Measurements from ENCODE around the gene BRMS1L. TPM values are rescaled to one million over a fixed set of nuclear protein-coding genes. Genes with fewer than 3 reads are reported as not detected.

Gene BRMS1L
- total and polyA plus RNA-seq, 2 of the 13 experiments (the other 11 are each of a cell fraction or from before 2014, with no cell fraction given) = 21.1 to 23.8 TPM

DNA sequence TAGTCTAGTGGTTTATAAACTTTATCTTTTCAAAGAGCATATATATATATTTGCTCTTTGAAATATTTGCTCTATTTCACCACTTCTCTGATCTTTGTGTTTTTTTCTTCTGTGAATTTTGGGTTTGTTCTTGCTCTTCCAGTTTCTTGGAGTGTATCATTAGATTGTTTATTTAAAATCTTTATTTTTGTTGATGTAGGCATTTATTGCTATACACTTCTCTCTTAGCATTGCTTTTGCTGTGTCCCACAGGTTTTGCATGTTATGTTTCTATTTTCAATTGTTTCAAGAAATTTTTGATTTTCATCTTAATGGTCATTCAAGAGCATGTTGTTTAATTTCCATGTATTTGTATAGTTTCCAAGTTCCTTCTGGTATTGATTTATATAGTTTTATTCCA, 69.1 kb downstream of the BRMS1L start (continued):
- TF ChIP-seq, protein P1, sequence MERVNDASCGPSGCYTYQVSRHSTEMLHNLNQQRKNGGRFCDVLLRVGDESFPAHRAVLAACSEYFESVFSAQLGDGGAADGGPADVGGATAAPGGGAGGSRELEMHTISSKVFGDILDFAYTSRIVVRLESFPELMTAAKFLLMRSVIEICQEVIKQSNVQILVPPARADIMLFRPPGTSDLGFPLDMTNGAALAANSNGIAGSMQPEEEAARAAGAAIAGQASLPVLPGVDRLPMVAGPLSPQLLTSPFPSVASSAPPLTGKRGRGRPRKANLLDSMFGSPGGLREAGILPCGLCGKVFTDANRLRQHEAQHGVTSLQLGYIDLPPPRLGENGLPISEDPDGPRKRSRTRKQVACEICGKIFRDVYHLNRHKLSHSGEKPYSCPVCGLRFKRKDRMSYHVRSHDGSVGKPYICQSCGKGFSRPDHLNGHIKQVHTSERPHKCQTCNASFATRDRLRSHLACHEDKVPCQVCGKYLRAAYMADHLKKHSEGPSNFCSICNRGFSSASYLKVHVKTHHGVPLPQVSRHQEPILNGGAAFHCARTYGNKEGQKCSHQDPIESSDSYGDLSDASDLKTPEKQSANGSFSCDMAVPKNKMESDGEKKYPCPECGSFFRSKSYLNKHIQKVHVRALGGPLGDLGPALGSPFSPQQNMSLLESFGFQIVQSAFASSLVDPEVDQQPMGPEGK (CRISPR knock-in tag; IDR thresholded peaks at IDR 0.05) = no peak
- TF ChIP-seq TBL1XR1 (IDR thresholded peaks at IDR 0.05; ENCODE audit: borderline replicate concordance, low read length, partially characterized antibody) (no peak), ESRRA (CRISPR knock-in tag; IDR thresholded peaks at IDR 0.05; ENCODE audit: low read depth) (no peak), POGZ (CRISPR knock-in tag; IDR thresholded peaks at IDR 0.05) (no peak), MAFF (IDR thresholded peaks at IDR 0.05; ENCODE audit: low read depth, low read length) (peak; percentile 60; the same call in 1 of the 2 replicates)

- ChIA-PET CTCF (ENCODE audit: low intra/inter-chr PET ratio, low total read pairs) (no interaction called here), POLR2A (no interaction called here)
- in situ Hi-C loops (cut with HindIII; ENCODE audit: extremely low pct_ligation_motif_present, low pct_unique_long_range_greater_than_20kb) (no loop called here), intact Hi-C loops (cut with micrococcal nuclease; ENCODE audit: unreplicated experiment) (loop anchor here (5.0 kb wide), 1 partner anchor 1990 kb away; no protein-coding TSS in a partner anchor)
- no peaks in the 10 kb centered on the region for H3K4me1 ChIP-seq (ENCODE audit: insufficient read depth, low read length)
- H3K9ac ChIP-seq (ENCODE audit: insufficient read depth, low read depth, low read length) = no peak overlapping the region
- H2AFZ ChIP-seq (ENCODE audit: low read length) = no peak overlapping the region
- ATAC-seq (peak; percentile 93), FAIRE-seq (no peak), DNase-seq (ENCODE audit: low spot score) (peak; percentile 50)
- H3K27me3 ChIP-seq (ENCODE audit: control insufficient read depth in 1 of 2, insufficient read depth in 2 of 2, low read length in 2 of 2) = no peaks in the 10 kb centered on the region
- H3K79me2 ChIP-seq (ENCODE audit: insufficient read depth, low read length) = no peaks in the 10 kb centered on the region
- H3K36me3 ChIP-seq (replicated peaks in 1 of 2; ENCODE audit: control insufficient read depth in 1 of 2, insufficient read depth in 2 of 2, low read length in 2 of 2) = no peaks in the 10 kb centered on the region
- H3K27ac ChIP-seq (ENCODE audit: extremely low read length, insufficient read depth, low read length) = no peak overlapping the region
- no peaks in the 10 kb centered on the region for H3K9me3 ChIP-seq (ENCODE audit: low read length)
- H4K20me1 ChIP-seq (ENCODE audit: insufficient read depth, low read length) = no peaks in the 10 kb centered on the region
- H3K4me3 ChIP-seq (replicated peaks in 1 of 3; ENCODE audit: insufficient read depth in 1 of 3, low read depth in 2 of 3, low read length in 3 of 3) = no peak overlapping the region
- 36% methylated on average over 4 of the region's 4 CpGs for WGBS (ENCODE audit: low lambda C conversion rate)
- no peak overlapping the region for H3K4me2 ChIP-seq (ENCODE audit: low read depth, low read length)
- no TSS peak for BruUV-seq (replicated peaks)
- 0 out of 2 replicates have a peak, but pooled peaks have one; percentile 33 for TF ChIP-seq ZNF329 (CRISPR knock-in tag; IDR thresholded peaks at IDR 0.05; ENCODE audit: low read depth)
- peak; percentile 58; the same call in 1 of the 2 replicates for TF ChIP-seq ZNF292 (CRISPR knock-in tag; IDR thresholded peaks at IDR 0.05; ENCODE audit: borderline replicate concordance, low read depth)
- no peak for TF ChIP-seq SP4 (CRISPR knock-in tag; IDR thresholded peaks at IDR 0.05)
- TF ChIP-seq ZFP90 (CRISPR knock-in tag; IDR thresholded peaks at IDR 0.05; ENCODE audit: borderline replicate concordance) = no peak
- no peak for TF ChIP-seq RNF2 (conservative IDR thresholded peaks at IDR 0.05; ENCODE audit: low read depth)
- TF ChIP-seq ZNF451 (CRISPR knock-in tag; IDR thresholded peaks at IDR 0.05) = 0 out of 2 replicates have a peak, but pooled peaks have one; percentile 38
- peak; percentile 56; the same call in 1 of the 2 replicates for TF ChIP-seq ZNF280B (CRISPR knock-in tag; IDR thresholded peaks at IDR 0.05; ENCODE audit: borderline replicate concordance)
- TF ChIP-seq, protein P2, sequence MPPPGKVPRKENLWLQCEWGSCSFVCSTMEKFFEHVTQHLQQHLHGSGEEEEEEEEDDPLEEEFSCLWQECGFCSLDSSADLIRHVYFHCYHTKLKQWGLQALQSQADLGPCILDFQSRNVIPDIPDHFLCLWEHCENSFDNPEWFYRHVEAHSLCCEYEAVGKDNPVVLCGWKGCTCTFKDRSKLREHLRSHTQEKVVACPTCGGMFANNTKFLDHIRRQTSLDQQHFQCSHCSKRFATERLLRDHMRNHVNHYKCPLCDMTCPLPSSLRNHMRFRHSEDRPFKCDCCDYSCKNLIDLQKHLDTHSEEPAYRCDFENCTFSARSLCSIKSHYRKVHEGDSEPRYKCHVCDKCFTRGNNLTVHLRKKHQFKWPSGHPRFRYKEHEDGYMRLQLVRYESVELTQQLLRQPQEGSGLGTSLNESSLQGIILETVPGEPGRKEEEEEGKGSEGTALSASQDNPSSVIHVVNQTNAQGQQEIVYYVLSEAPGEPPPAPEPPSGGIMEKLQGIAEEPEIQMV (CRISPR knock-in tag; IDR thresholded peaks at IDR 0.05; ENCODE audit: low read depth) = no peak
- TF ChIP-seq NRL (CRISPR knock-in tag; IDR thresholded peaks at IDR 0.05; ENCODE audit: borderline replicate concordance) = peak; percentile 58; the same call in 1 of the 2 replicates
- TF ChIP-seq ZNF543 (CRISPR knock-in tag; IDR thresholded peaks at IDR 0.05) = no peak
- TF ChIP-seq NFE2L2 (IDR thresholded peaks at IDR 0.05; ENCODE audit: low read length) = no peak
- peak; percentile 77 for TF ChIP-seq HNRNPL (IDR thresholded peaks at IDR 0.05; ENCODE audit: low read depth, low read length)
Observed at GRCh38 chr14:35897616-35898111, 71.5 kb downstream of the BRMS1L start.

Data from HepG2 (cell line).